SH-SY5Y (cell line): ENCODE measurements around the gene TRIM24.

Source experiments
- GATA2 ChIP-seq: IDR thresholded peaks from 2 replicates; pipeline ENCODE4 v1.6.1; 2011; ENCODE audit warnings: mild to moderate bottlenecking, low read depth, low read length
- GATA3 ChIP-seq: IDR thresholded peaks from 2 replicates; pipeline ENCODE4 v1.6.1; 2011; ENCODE audit warnings: low read depth, mild to moderate bottlenecking, low read length, moderate library complexity

GRCh38 chr7:138584283-138584682, 124.2 kb downstream of the TRIM24 start:
- TF ChIP-seq GATA3 = no peak
- TF ChIP-seq GATA2 = no peak
